ENCODE results near the gene USP46.

- TF ChIP-seq CTCF (IDR thresholded peaks at IDR 0.05) (no peak), EP300 (IDR thresholded peaks at IDR 0.05) (no peak), POLR2A (IDR thresholded peaks at IDR 0.05) (no peak)
Measured at GRCh38 chr4:52575406-52575805, 83.7 kb downstream of the USP46 start.
